Prostate gland (tissue), 2 donors: Measurements from ENCODE around the gene POU4F3. TPM values are rescaled to one million over a fixed set of nuclear protein-coding genes. Genes with fewer than 3 reads are reported as not detected.

Experiments
- DNase-seq: peaks from one replicate; pipeline ENCODE4 v3.0.0-alpha.2; 2019; ENCODE audit warnings: low spot score
- H3K27ac ChIP-seq, 2 donors: fragments of 200-600 bp; sonication (generic); 2 replicates each; pipeline ENCODE4 v1.5.1; 2017 to 2019
- H3K27me3 ChIP-seq: fragments of 200-600 bp; sonication (generic); replicated peaks from 2 replicates; pipeline ENCODE4 v1.5.1; 2019; ENCODE audit not compliant: insufficient read depth
- H3K36me3 ChIP-seq, 2 donors: fragments of 200-600 bp; sonication (generic); 1 replicate in 1 of 2; 2 replicates in 1 of 2; pipeline versions ENCODE4 v1.5.1 to v1.8.1; 2017 to 2019
- H3K4me1 ChIP-seq: fragments of 200-600 bp; sonication (generic); replicated peaks from 2 replicates; pipeline ENCODE4 v1.5.1; 2019
- H3K4me3 ChIP-seq, 2 donors: fragments of 200-600 bp; sonication (generic); 2 replicates each; pipeline ENCODE4 v1.5.1; 2017 to 2019
- H3K9me3 ChIP-seq: fragments of 200-600 bp; sonication (generic); 2 replicates; pipeline ENCODE4 v1.5.1; 2017
- CTCF ChIP-seq, 4 experiments: fragments of 200-600 bp in 2 of 4; fragments of 450-650 bp in 2 of 4; sonication (generic) in 2 of 4; IDR thresholded peaks; 1 replicate in 3 of 4; 2 replicates in 1 of 4; pipeline ENCODE4 v1.5.1; 2016 to 2019; ENCODE audit warnings: antibody characterized with exemption in 4 of 4, mild to moderate bottlenecking in 2 of 4, moderate library complexity in 2 of 4
- POLR2A ChIP-seq: fragments of 450-650 bp; IDR thresholded peaks from one replicate; pipeline ENCODE4 v1.6.1; 2016; ENCODE audit warnings: antibody characterized with exemption, mild to moderate bottlenecking
- POLR2AphosphoS5 ChIP-seq: sonication (generic); formaldehyde crosslinking; IDR thresholded peaks from one replicate; pipeline ENCODE4 v1.6.1; 2017; ENCODE audit warnings: antibody characterized with exemption
- WGBS: methylation state at CpG from one replicate; pipeline ENCODE4 v1.1.5; 2018; 5-methylcytosine and 5-hydroxymethylcytosine counted together
- intact Hi-C: fragments of 100-400 bp; cut with DNase I; formaldehyde crosslinking; loops from one replicate; pipeline ENCODE4 v1.14.2; 2022
- total RNA-seq, 2 donors: library from RNA; depleted of rRNA; stranded (reverse); fragments of >200 nt; gene quantifications; one replicate each; pipeline ENCODE4 v1.1.0, GENCODE V29; 2016

The POU4F3 gene
- total RNA-seq, 2 donors from 2014 or later: not detected

- H3K4me1 ChIP-seq: no peaks in the 10 kb centered on the region
- TF ChIP-seq POLR2A: no peak
- TF ChIP-seq POLR2AphosphoS5: no peak
- TF ChIP-seq CTCF (IDR thresholded peaks at IDR 0.05): no peak
- no peak overlapping the region for H3K4me3 ChIP-seq
- H3K36me3 ChIP-seq: no peaks in the 10 kb centered on the region
- no peak for DNase-seq
- 43% methylated on average over 2 of the region's 2 CpGs for WGBS
- H3K27ac ChIP-seq: no peak overlapping the region
- no peaks in the 10 kb centered on the region for H3K9me3 ChIP-seq
- H3K27me3 ChIP-seq: no peaks in the 10 kb centered on the region
- intact Hi-C loops: no loop called here
These were observed 37.0 kb upstream of the POU4F3 start for GRCh38 chr5:146301626-146302025.

- TF ChIP-seq CTCF (IDR thresholded peaks at IDR 0.05) (no peak), POLR2A (no peak), POLR2AphosphoS5 (no peak)
- H3K27me3 ChIP-seq: no peaks in the 10 kb centered on the region
- no peak for DNase-seq
- intact Hi-C loops: no loop called here
- no peaks in the 10 kb centered on the region for H3K9me3 ChIP-seq
- no peak overlapping the region for H3K27ac ChIP-seq
- H3K36me3 ChIP-seq: no peaks in the 10 kb centered on the region
- no peak overlapping the region for H3K4me3 ChIP-seq
- H3K4me1 ChIP-seq: no peaks in the 10 kb centered on the region
- WGBS: 56% methylated on average over 1 of the region's 1 CpG
These were observed 36.2 kb upstream of the POU4F3 start for GRCh38 chr5:146302406-146302805.

GRCh38 chr5:146306838-146307237 is 31.8 kb upstream of the POU4F3 start:
- TF ChIP-seq POLR2AphosphoS5 (no peak), CTCF (IDR thresholded peaks at IDR 0.05) (no peak), POLR2A (no peak)
- no peak for DNase-seq
- Histone ChIP-seq H3K36me3 (no peaks in the 10 kb centered on the region), H3K4me3 (no peak overlapping the region), H3K27ac (no peak overlapping the region), H3K4me1 (no peaks in the 10 kb centered on the region), H3K27me3 (no peaks in the 10 kb centered on the region), H3K9me3 (no peaks in the 10 kb centered on the region)
- WGBS: 31% methylated on average over 1 of the region's 1 CpG
- intact Hi-C loops: no loop called here

GRCh38 chr5:146307796-146308195 is 30.8 kb upstream of the POU4F3 start:
- Histone ChIP-seq H3K9me3 (no peaks in the 10 kb centered on the region), H3K36me3 (no peaks in the 10 kb centered on the region), H3K4me1 (no peaks in the 10 kb centered on the region), H3K27ac (no peak overlapping the region), H3K4me3 (no peak overlapping the region), H3K27me3 (no peaks in the 10 kb centered on the region)
- intact Hi-C loops: no loop called here
- TF ChIP-seq POLR2A: no peak
- TF ChIP-seq CTCF (IDR thresholded peaks at IDR 0.05): no peak
- TF ChIP-seq POLR2AphosphoS5: no peak
- whole genome bisulfite sequencing: 17% methylated on average over 2 of the region's 2 CpGs
- DNase-seq: no peak

- Histone ChIP-seq H3K36me3 (no peaks in the 10 kb centered on the region), H3K27me3 (no peaks in the 10 kb centered on the region), H3K9me3 (no peaks in the 10 kb centered on the region), H3K27ac (no peak overlapping the region), H3K4me1 (no peaks in the 10 kb centered on the region), H3K4me3 (no peak overlapping the region)
- intact Hi-C loops: no loop called here
- no peak for DNase-seq
- TF ChIP-seq POLR2A (no peak), POLR2AphosphoS5 (no peak), CTCF (IDR thresholded peaks at IDR 0.05) (no peak)
These were observed 28.1 kb upstream of the POU4F3 start for GRCh38 chr5:146310540-146310939.
